Measurements from ENCODE around the gene EEA1. TPM values are rescaled to one million over a fixed set of nuclear protein-coding genes. Genes with fewer than 3 reads are reported as not detected.

EEA1 gene
- total RNA-seq, 2 experiments from 2014 or later = 3.0 to 11.9 TPM

DNA sequence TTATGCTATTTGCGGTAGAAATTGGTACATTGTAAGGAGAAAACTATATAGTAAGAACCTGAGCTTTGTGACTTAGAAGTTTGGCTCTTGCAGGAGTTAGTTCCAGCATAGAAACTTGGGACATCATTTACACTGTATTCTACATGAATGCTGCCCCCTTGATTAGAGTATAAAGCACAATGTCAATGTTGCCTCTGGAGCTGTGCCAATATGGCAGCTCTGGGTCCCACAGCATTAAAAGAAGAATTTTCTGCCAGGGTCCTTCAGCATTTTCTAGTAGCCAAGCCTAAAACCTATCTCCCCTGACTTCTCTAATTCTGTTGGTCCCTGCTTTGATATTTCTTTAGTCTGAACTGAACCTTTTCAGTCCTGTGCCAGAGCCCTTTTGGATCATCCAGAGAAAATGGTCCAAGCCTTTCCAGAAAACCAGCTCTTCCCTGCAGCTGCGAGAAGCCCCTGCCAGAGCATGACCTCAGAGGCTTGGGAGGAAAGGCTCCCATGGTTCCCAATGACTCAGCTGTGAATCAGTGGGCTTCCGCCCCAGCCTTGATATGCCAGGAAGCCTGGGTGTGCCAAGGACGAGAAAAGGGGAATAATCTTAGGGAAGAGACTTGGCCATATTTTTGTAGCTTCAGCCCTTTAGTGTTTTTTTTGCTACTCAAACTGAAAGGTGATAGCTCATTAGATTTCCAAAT, 183.1 kb downstream of the EEA1 start:
- intact Hi-C loops (cut with micrococcal nuclease; ENCODE audit: unreplicated experiment) = no loop called here
- ChIA-PET CTCF (ENCODE audit: unreplicated experiment) (interaction anchor here (0.6 kb wide), 1 partner anchor 137 kb away, joined by 3 read pairs; no protein-coding TSS in a partner anchor), POLR2A (interaction anchor here (0.7 to 1.1 kb wide), 2 partner anchors 12 to 1288 kb away, joined by 3 read pairs; no protein-coding TSS in a partner anchor)
- H3K4me3 ChIP-seq (ENCODE audit: low read depth, low read length, poor library complexity, severe bottlenecking) = no peak overlapping the region
- H3K79me2 ChIP-seq (ENCODE audit: insufficient read depth, low read depth, low read length) = no peaks in the 10 kb centered on the region
- no peaks in the 10 kb centered on the region for H3K4me1 ChIP-seq (ENCODE audit: insufficient read depth, low read length, poor library complexity, severe bottlenecking)
- no peak for DNase-seq (ENCODE audit: low spot score)
- H3K9me3 ChIP-seq (ENCODE audit: low read length) = no peaks in the 10 kb centered on the region
- H3K4me2 ChIP-seq (ENCODE audit: low read length) = no peak overlapping the region
- TF ChIP-seq, protein P1, sequence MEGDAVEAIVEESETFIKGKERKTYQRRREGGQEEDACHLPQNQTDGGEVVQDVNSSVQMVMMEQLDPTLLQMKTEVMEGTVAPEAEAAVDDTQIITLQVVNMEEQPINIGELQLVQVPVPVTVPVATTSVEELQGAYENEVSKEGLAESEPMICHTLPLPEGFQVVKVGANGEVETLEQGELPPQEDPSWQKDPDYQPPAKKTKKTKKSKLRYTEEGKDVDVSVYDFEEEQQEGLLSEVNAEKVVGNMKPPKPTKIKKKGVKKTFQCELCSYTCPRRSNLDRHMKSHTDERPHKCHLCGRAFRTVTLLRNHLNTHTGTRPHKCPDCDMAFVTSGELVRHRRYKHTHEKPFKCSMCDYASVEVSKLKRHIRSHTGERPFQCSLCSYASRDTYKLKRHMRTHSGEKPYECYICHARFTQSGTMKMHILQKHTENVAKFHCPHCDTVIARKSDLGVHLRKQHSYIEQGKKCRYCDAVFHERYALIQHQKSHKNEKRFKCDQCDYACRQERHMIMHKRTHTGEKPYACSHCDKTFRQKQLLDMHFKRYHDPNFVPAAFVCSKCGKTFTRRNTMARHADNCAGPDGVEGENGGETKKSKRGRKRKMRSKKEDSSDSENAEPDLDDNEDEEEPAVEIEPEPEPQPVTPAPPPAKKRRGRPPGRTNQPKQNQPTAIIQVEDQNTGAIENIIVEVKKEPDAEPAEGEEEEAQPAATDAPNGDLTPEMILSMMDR (conservative IDR thresholded peaks at IDR 0.05; ENCODE audit: low read length) = no peak
- TF ChIP-seq EZH2phosphoT487 (IDR thresholded peaks at IDR 0.05; ENCODE audit: borderline replicate concordance, low read depth, low read length) = no peak
- H3K9me2 ChIP-seq (ENCODE audit: insufficient read depth, low read length) = no peaks in the 10 kb centered on the region
- no peak overlapping the region for H2AFZ ChIP-seq (ENCODE audit: low read length)
- H3K36me3 ChIP-seq (ENCODE audit: insufficient read depth, low read length) = no peaks in the 10 kb centered on the region
- no peak overlapping the region for H3K27ac ChIP-seq (ENCODE audit: low read depth, low read length, poor library complexity, severe bottlenecking)
- BruUV-seq (replicated peaks) = no TSS peak
- H4K20me1 ChIP-seq (ENCODE audit: insufficient read depth, low read length) = no peaks in the 10 kb centered on the region

DNA sequence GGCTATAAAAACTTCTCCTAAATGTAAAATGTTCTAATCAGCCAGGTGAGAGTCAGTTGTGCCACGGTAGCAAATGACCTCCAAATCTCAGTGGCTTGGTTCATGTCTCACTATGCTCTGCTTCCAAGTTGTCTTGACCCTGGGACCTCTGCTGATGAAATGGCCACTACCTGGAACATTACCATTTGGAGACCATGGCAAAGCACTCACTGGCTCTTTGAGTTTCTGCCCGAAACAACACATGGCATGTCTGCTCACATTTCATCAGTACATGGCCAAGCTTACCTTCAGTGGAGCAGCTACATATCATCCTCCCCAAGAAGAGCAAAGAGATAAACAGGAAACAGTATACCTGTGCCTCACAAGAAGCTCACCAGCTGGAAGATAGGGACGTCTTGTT, 186.1 kb downstream of the EEA1 start:
- CTCF ChIA-PET (ENCODE audit: unreplicated experiment) = no interaction called here
- POLR2A ChIA-PET = interaction anchor here (0.6 to 0.7 kb wide), 2 partner anchors 1128 to 1232 kb away, joined by 3 to 5 read pairs; no protein-coding TSS in a partner anchor

More for the DNA sequence above, 186.1 kb downstream of the EEA1 start:
- H3K4me3 ChIP-seq (ENCODE audit: low read depth, low read length, poor library complexity, severe bottlenecking) = no peak overlapping the region
- H3K79me2 ChIP-seq (ENCODE audit: insufficient read depth, low read depth, low read length) = no peaks in the 10 kb centered on the region
- BruUV-seq (replicated peaks) = no TSS peak
- no peaks in the 10 kb centered on the region for H3K9me2 ChIP-seq (ENCODE audit: insufficient read depth, low read length)
- H2AFZ ChIP-seq (ENCODE audit: low read length) = no peak overlapping the region
- H3K27ac ChIP-seq (ENCODE audit: low read depth, low read length, poor library complexity, severe bottlenecking) = no peak overlapping the region
- H4K20me1 ChIP-seq (ENCODE audit: insufficient read depth, low read length) = no peaks in the 10 kb centered on the region
- DNase-seq (ENCODE audit: low spot score) = no peak
- TF ChIP-seq EZH2phosphoT487 (IDR thresholded peaks at IDR 0.05; ENCODE audit: borderline replicate concordance, low read depth, low read length) = no peak
- TF ChIP-seq, protein P1 (conservative IDR thresholded peaks at IDR 0.05; ENCODE audit: low read length) = no peak
- H3K4me1 ChIP-seq (ENCODE audit: insufficient read depth, low read length, poor library complexity, severe bottlenecking) = no peaks in the 10 kb centered on the region
- intact Hi-C loops (cut with micrococcal nuclease; ENCODE audit: unreplicated experiment) = no loop called here
- no peaks in the 10 kb centered on the region for H3K36me3 ChIP-seq (ENCODE audit: insufficient read depth, low read length)
- no peak overlapping the region for H3K4me2 ChIP-seq (ENCODE audit: low read length)
- H3K9me3 ChIP-seq (ENCODE audit: low read length) = no peaks in the 10 kb centered on the region
